Astrocyte of the spinal cord (primary cell): ENCODE data around the gene TAOK1.
"Not testable (repeated sequence)": the region's sequence is repeated elsewhere in the genome, so short reads cannot be mapped to it uniquely, and the experiment has no call there.

ENCODE experiments used
- DNase-seq: peaks from one replicate; pipeline ENCODE4 v3.0.0; 2011; ENCODE audit warnings: low read depth, low spot score
- H3K4me3 ChIP-seq: 2 replicates; pipeline ENCODE4 v1.5.1; 2011; ENCODE audit warnings: low read depth, mild to moderate bottlenecking, low read length, moderate library complexity
- CTCF ChIP-seq: IDR thresholded peaks from 2 replicates; pipeline ENCODE4 v1.5.1; 2012; ENCODE audit warnings: low read depth, mild to moderate bottlenecking, low read length, inconsistent platforms
- in situ Hi-C: cut with HindIII; loops from 2 replicates; pipeline ENCODE4 v1.10.0; 2017; ENCODE audit warnings: low sequenced_read_pairs

The TAOK1 gene

DNA sequence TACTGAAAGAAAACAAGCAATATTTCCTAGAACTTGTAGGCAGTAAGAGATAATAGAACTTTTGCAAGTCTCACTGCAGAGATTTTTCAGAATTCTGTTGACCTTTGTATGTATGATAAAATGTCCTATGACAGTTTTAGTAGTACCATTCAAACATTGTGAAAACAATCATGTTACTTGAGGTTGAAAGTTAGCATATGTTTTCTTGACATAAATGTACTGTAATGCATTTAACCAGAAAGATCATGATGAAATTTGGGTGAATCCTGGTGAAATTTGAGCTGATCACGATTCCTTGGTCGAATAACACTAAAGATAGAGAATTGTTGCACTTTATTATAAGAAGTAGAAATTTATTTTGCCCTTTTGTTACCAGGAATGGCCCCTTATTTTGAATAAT is 85.7 kb downstream of the TAOK1 start:
- H3K4me3 ChIP-seq = no peak overlapping the region
- in situ Hi-C loops = no loop called here
- DNase-seq = no peak
- TF ChIP-seq CTCF = no peak

- in situ Hi-C loops, DNase-seq, H3K4me3 ChIP-seq: not testable (repeated sequence)
Measured at GRCh38 chr17:29480249-29480928, 90.2 kb downstream of the TAOK1 start.

DNA sequence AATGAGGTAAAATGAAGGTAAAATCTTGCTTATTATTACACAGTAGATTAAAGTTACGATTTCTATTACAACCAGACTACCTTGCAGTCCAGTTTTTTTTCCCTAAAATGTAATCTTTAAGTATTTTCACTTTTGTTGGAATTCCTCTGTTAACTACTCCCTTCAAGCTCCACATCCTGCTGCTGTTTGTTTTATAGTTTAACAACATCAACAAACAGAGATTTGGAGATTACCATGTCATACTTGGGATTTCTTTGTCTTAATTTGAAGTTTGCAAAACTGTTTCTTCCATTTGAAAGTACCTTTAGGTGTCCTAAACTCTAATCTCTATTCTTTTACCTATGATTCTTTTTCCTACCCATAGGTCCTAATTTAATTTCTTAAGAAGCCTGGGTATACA is 93.3 kb downstream of the TAOK1 start:
- no peak overlapping the region for H3K4me3 ChIP-seq
- no peak for TF ChIP-seq CTCF
- DNase-seq = no peak
- in situ Hi-C loops = no loop called here

GRCh38 chr17:29495011-29495410 is 104.8 kb downstream of the TAOK1 start:
- DNase-seq = peak; percentile 31
- in situ Hi-C loops = no loop called here
- H3K4me3 ChIP-seq = no peak overlapping the region
- no peak for TF ChIP-seq CTCF

DNA sequence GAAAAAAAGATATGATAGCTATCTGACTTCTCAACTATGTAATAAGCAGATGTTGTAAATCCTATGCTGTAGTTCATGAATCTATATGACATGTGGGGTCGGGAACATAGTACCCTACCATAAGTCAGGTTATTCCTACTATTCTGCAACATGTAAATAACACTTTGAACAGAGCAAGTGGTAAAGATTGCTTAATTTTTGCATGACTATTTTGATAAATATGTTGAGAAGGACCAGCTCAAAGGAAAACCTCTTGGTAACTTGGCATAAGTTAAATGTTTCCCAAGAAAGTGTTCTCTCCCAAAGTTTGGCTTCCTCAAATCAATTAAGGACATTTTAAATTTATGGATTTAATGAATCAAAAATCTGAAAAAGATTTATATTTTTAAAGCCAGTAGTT is 114.5 kb downstream of the TAOK1 start:
- DNase-seq = no peak
- in situ Hi-C loops = no loop called here

GRCh38 chr17:29505836-29506235 is 115.7 kb downstream of the TAOK1 start:
- in situ Hi-C loops = no loop called here
- no peak for TF ChIP-seq CTCF
- DNase-seq = no peak
- no peak overlapping the region for H3K4me3 ChIP-seq

More for the DNA sequence above, 114.5 kb downstream of the TAOK1 start:
- no peak overlapping the region for H3K4me3 ChIP-seq
- TF ChIP-seq CTCF = no peak

- no peak for TF ChIP-seq CTCF
- no peak overlapping the region for H3K4me3 ChIP-seq
- DNase-seq = no peak
- in situ Hi-C loops = no loop called here
Measured at GRCh38 chr17:29510953-29511352, 120.8 kb downstream of the TAOK1 start.
